HG02885 (cell line): Measurements from ENCODE around the gene IGSF8.

Experiments used
- ATAC-seq: cut with Tn5 transposase; IDR thresholded peaks from one replicate; pipeline ENCODE4 v1.9.1; 2021; ENCODE audit warnings: mild to moderate bottlenecking; ENCODE audit not compliant: unreplicated experiment, poor library complexity

IGSF8 gene

GRCh38 chr1:160108888-160109662 lies 10.7 kb upstream of the IGSF8 start:
- no peak for ATAC-seq

GRCh38 chr1:160107512-160107911 lies 9.1 kb upstream of the IGSF8 start:
- ATAC-seq = no peak

DNA sequence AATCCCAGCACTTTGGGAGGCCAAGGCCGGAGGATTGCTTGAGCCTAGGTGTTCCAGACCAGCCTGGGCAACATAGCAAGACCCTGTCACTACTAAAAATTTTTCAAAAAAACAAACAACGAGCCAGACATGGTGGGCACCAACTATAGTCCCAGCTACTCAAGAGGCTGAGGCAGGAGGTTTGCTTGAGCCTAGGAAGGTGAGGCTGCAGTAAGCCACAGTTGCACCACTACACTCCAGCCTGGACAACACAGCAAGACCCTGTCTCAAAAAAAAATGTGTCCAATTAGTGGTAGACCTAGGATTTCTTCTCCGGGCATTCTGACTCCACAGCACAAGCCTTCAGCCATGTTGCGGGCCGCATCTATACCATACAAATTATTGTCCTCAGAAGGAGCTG lies 6.7 kb upstream of the IGSF8 start:
- no peak for ATAC-seq

DNA sequence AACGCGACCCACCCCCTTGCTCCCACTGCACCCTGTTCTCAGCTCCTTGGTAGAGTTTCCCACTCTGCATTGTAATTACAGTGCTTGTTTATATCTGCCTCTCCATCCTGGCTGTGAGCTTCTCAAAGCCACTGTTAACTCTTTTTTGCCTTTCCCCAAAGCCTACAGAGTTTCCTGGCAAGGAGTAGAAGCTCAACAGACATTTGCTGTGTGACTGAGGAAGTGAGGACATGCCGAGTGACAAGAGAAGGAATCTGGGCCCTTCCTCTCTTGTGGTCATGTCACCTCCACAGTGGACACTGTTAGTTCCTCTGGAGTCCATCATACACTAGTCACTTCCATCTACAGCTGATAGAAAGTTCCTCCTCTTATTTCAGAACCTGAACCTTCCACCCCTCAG lies 6.1 kb upstream of the IGSF8 start:
- ATAC-seq = no peak

GRCh38 chr1:160103658-160104408 lies 5.4 kb upstream of the IGSF8 start:
- ATAC-seq = no peak

DNA sequence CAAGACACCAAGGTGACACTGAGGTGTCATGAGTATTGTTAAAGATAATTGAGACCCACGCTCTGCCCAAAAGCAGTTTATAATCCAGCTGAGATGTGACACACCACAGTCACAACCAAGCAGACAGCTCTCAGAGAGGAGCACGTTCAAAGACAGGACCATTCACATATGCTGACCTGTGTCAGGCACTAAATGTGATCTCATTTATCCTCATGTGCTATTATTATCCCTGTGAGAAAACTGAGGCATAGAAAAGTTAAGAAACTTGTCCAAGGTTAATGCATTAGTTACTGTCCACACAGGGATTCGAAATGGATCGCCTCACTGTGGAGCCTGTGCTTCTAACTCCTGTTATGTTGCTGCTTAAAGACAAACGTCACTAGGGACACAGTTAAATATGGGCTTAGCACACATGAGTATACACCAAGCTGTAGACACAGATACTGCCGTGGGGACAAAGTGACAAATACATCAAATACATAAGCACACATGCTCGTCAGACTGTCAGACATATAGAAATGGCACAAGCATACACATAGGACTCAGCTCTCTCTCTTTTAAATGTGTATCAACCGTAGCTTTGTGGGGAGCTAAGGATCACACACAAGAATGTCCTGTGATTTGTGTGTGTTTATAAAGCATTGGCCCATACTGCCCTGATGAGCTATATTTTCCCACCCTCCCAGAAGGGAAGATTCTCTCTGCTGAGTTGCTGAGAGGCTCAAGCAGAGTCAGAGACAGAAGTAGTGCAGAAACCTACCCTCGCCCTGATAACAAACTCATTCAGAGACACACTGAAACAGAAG lies 3.5 kb upstream of the IGSF8 start:
- ATAC-seq = no peak

GRCh38 chr1:160101037-160101716 lies 2.8 kb upstream of the IGSF8 start:
- ATAC-seq = peak; percentile 34

- ATAC-seq = no peak
Observed at GRCh38 chr1:160099716-160100375, 1.4 kb upstream of the IGSF8 start.

- ATAC-seq = peak; percentile 84
Observed at GRCh38 chr1:160098852-160099561, 588 bp upstream of the IGSF8 start.

GRCh38 chr1:160097151-160097910 lies 1.1 kb downstream of the IGSF8 start:
- no peak for ATAC-seq

DNA sequence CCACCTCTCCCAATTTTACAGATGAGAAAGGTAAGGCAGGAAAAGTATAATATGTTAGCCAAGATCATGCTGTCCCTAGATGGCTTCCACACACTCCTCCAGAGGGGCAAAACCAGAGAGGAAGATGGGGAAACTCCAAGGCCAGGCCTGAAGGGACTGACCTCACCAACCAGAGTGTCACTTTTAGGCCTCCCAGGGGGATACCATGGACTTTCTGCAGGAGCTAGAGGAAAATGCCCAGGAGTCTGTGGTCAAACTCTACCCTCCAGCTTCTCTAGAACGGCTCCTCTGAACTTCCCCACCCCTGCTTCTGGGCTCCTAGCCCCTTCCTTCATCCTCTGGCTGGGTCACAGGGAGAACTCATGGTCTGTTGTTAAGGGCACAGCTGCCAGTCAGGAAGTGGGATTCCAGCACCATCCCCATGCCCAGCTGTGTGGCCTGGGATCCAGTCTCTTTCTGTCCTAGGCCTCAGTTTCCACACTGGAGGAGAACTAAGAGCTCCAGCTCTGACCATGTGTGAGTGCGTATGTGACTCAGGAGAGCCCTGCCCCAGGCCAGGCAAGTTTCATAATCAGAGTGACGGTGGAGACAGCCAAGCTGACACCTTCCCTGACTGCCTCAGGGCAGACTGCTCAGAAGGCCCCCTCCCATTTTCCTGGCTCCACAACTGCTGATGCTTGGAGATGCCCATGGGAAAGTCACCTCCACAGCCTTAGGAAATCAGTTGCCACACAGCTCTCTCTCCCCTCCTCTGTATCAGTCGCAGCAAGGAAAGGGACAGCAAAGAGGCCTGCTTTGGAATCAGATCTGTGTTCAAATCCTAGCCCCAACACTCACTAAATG lies 1.9 kb downstream of the IGSF8 start:
- ATAC-seq = no peak

DNA sequence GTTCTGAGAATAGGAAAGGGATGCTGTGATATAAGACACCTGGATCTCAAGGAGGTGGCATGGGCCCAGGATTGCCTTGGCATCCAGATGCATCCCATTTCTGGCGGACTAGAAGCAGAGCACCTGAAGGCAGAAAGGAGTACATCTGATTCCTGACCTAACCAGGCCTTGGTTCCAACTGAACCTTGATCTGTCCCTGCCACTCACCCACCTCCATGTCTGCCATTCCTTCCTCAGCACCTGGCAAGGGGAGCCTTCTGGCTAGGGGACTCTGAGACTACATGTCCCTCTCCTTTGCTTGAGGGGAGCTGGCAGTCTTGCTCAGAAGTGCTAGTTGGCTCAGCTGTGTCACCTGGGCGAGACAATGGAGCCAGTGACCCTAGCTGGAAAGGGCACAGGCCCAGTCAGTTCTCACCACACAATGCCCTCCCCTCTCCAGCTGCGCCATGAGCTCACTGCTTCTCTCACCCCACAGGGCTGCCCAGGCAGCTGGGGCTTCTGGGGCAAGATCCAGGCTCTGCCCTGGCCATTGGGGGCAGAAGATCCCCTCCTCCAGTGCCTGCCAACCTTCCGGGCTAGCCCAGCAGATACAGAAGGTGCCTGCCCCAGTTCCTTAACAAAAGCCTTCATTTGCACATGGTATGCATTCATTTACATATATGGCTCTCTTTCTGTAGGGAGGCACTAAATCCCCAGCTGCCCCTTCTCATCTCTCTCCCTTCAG lies 2.9 kb downstream of the IGSF8 start:
- no peak for ATAC-seq

- ATAC-seq = no peak
Observed at GRCh38 chr1:160094806-160095205, 3.6 kb downstream of the IGSF8 start.

- no peak for ATAC-seq
Observed at GRCh38 chr1:160094291-160094625, 4.2 kb downstream of the IGSF8 start.

DNA sequence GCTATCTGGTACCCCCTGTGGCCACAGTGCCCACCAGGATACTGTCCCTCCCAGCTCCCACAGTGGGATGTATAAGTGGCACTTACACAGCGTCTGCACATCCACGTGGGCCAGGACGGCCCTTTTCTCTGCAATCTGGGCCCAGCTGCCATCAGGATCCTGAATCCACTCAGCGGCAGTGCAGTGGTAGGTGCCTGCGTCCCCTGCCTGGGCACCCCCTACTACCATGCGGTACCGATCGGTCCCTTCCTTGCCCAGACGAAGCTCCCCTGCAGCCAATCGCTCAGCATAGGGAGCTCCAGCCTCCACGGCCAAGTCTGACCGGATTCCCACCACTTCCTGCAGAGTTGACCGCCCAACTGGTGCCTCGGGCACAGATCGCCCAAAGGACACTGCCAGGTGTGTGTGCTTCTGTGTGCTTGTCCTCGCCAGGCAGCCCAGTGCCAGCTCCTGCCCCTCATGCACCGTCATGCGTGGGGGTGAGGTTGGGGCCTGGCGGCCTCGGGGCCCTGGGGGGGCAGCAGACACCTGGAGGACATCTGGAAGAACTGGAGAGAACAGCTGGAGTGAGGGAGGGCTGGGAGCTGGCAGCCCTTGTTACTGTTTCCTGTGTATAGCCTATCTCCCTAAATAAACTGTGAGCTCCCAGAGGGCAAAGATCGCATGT lies 4.7 kb downstream of the IGSF8 start:
- ATAC-seq = no peak

DNA sequence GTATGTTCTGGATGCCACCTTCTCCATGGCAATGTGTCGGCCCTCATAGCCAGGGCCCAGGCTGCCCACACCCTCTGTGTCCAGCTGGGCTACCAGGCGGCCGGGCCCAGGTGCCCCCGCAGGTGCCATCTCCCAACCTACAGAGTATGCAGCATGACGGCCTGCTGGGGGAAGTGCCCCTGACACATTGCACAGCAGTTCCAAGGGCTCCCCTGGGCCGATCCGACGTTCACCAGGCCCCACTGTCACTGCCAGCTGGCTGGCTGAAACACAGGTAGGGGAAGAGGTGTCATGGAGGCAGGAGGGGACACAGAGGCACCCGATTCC lies 5.4 kb downstream of the IGSF8 start:
- no peak for ATAC-seq
